GM21825 (cell line): ENCODE results near the gene TCF7L1.
"Not testable (repeated sequence)": the region's sequence is repeated elsewhere in the genome, so short reads cannot be mapped to it uniquely, and the experiment has no call there.

Experiments used
- ATAC-seq: cut with Tn5 transposase; IDR thresholded peaks from one replicate; pipeline ENCODE4 v1.9.1; 2021; ENCODE audit warnings: mild to moderate bottlenecking, moderate library complexity; ENCODE audit not compliant: unreplicated experiment

Gene TCF7L1

GRCh38 chr2:85340034-85340892, 207.1 kb downstream of the TCF7L1 start:
- no peak for ATAC-seq

- ATAC-seq = no peak
These were observed 208.3 kb downstream of the TCF7L1 start for GRCh38 chr2:85341269-85342029.

GRCh38 chr2:85342156-85342555, 209.0 kb downstream of the TCF7L1 start:
- ATAC-seq = no peak

GRCh38 chr2:85343207-85343895, 210.2 kb downstream of the TCF7L1 start:
- ATAC-seq = not testable (repeated sequence)

GRCh38 chr2:85344356-85344954, 211.3 kb downstream of the TCF7L1 start:
- no peak for ATAC-seq

GRCh38 chr2:85347599-85347998, 214.4 kb downstream of the TCF7L1 start:
- ATAC-seq = no peak

GRCh38 chr2:85353876-85354285, 220.7 kb downstream of the TCF7L1 start:
- ATAC-seq = peak; percentile 3

GRCh38 chr2:85354286-85355072, 221.3 kb downstream of the TCF7L1 start, which contains the start of the genes ELMOD3 and RETSAT:
TSS of gene ELMOD3 (plus strand) at chr2:85354769. CDS start at chr2:85357199, 2,430 bp downstream.
TSS of gene RETSAT (minus strand) at chr2:85354528. CDS start at chr2:85354507, 21 bp downstream.
- ATAC-seq = peak; percentile 95

- peak; percentile 4 for ATAC-seq
These were observed 221.8 kb downstream of the TCF7L1 start for GRCh38 chr2:85355073-85355410.

- ATAC-seq = no peak
These were observed 222.3 kb downstream of the TCF7L1 start for GRCh38 chr2:85355521-85355920.

GRCh38 chr2:85356186-85356585, 223.0 kb downstream of the TCF7L1 start:
- ATAC-seq = no peak

- ATAC-seq = no peak
These were observed 224.5 kb downstream of the TCF7L1 start for GRCh38 chr2:85357736-85358135.
